GM12878 (cell line): ENCODE data around the gene LRP10. TPM values are rescaled to one million over a fixed set of nuclear protein-coding genes. Genes with fewer than 3 reads are reported as not detected.

Source experiments
- CHD1 ChIP-seq: IDR thresholded peaks from 2 replicates; pipeline ENCODE4 v1.6.1; 2012; ENCODE audit warnings: low read depth, low read length, improper control_type of control experiment
- HDAC2 ChIP-seq: fragments of 200-600 bp; sonication (generic); IDR thresholded peaks from 2 replicates; pipeline ENCODE4 v1.6.1; 2017
- MYB ChIP-seq: fragments of 150-350 bp; IDR thresholded peaks from 2 replicates; pipeline ENCODE4 v1.6.1; 2014; ENCODE audit warnings: mild to moderate bottlenecking, low read depth, low read length, borderline replicate concordance
- RB1 ChIP-seq: fragments of 450-650 bp; formaldehyde crosslinking; IDR thresholded peaks from 2 replicates; pipeline ENCODE4 v1.6.1; 2017; ENCODE audit warnings: mild to moderate bottlenecking, borderline replicate concordance
- SIX5 ChIP-seq: IDR thresholded peaks from 2 replicates; pipeline ENCODE4 v1.6.1; 2011; ENCODE audit warnings: mild to moderate bottlenecking, low read depth, low read length, moderate library complexity; ENCODE audit not compliant: severe bottlenecking
- ZNF384 ChIP-seq: IDR thresholded peaks from 2 replicates; pipeline ENCODE4 v1.6.1; 2012; ENCODE audit warnings: low read depth, mild to moderate bottlenecking, low read length, improper control_type of control experiment, borderline replicate concordance
- polyA plus RNA-seq, 11 experiments: library from polyadenylated mRNA; depleted of rRNA in 4 of 11; unstranded in 6 of 11; stranded (reverse) in 5 of 11; fragments of >200 nt; fragmentation: Nextera tagmentation in 4 of 11; fragmentation: Illumina TruSeq in 1 of 11; extraction: Ambion mirVana in 4 of 11; extraction: Trizol in 1 of 11; gene quantifications; 1 replicate in 1 of 11; 2 replicates in 10 of 11; pipeline versions ENCODE4 v1.2.1 to v1.2.3, GENCODE V29; 2011 to 2016; ENCODE audit warnings: inconsistent platforms in 2 of 11, missing spikeins in 2 of 11, low read depth in 1 of 11
- total RNA-seq, 4 experiments: library from RNA; depleted of rRNA in 3 of 4; stranded (reverse); fragments of >200 nt in 3 of 4; fragmentation: Illumina TruSeq in 1 of 4; extraction: Trizol in 1 of 4; gene quantifications; 2 replicates each; pipeline versions ENCODE4 v1.2.1 to v1.2.3, GENCODE V29; 2013 to 2021
- TF ChIP-seq, protein P1 (sequence below): IDR thresholded peaks from 2 replicates; pipeline ENCODE4 v1.6.1; 2011; ENCODE audit warnings: low read depth, mild to moderate bottlenecking, low read length, moderate library complexity, borderline replicate concordance; ENCODE audit errors: extremely low read depth
- TF ChIP-seq, protein P2 (sequence below): fragments of 450-650 bp; IDR thresholded peaks from 2 replicates; pipeline ENCODE4 v1.6.1; 2017; ENCODE audit warnings: mild to moderate bottlenecking, moderate library complexity
- TF ChIP-seq, protein P3 (sequence below): fragments of 450-650 bp; formaldehyde crosslinking; IDR thresholded peaks from 2 replicates; pipeline ENCODE4 v1.4.0; 2022; ENCODE audit warnings: mild to moderate bottlenecking, moderate library complexity
- TF ChIP-seq, protein P4 (sequence below): fragments of 150-350 bp; IDR thresholded peaks from 2 replicates; pipeline ENCODE4 v1.6.1; 2014; ENCODE audit warnings: mild to moderate bottlenecking, low read depth, low read length
- TF ChIP-seq, protein P5 (sequence below): fragments of 450-650 bp; IDR thresholded peaks from 2 replicates; pipeline ENCODE4 v1.6.1; 2017; ENCODE audit warnings: mild to moderate bottlenecking, low read depth, inconsistent platforms; ENCODE audit not compliant: poor library complexity, severe bottlenecking
- TF ChIP-seq, protein P6 (sequence below): fragments of 450-650 bp; formaldehyde crosslinking; IDR thresholded peaks from 2 replicates; pipeline ENCODE4 v1.4.0; 2020; ENCODE audit warnings: mild to moderate bottlenecking, moderate library complexity

The LRP10 gene
- total and polyA plus RNA-seq, 10 of the 15 experiments (the other 5 are each of a cell fraction or from before 2014, with no cell fraction given) = 3.0 to 56.9 (median 20.9) TPM

DNA sequence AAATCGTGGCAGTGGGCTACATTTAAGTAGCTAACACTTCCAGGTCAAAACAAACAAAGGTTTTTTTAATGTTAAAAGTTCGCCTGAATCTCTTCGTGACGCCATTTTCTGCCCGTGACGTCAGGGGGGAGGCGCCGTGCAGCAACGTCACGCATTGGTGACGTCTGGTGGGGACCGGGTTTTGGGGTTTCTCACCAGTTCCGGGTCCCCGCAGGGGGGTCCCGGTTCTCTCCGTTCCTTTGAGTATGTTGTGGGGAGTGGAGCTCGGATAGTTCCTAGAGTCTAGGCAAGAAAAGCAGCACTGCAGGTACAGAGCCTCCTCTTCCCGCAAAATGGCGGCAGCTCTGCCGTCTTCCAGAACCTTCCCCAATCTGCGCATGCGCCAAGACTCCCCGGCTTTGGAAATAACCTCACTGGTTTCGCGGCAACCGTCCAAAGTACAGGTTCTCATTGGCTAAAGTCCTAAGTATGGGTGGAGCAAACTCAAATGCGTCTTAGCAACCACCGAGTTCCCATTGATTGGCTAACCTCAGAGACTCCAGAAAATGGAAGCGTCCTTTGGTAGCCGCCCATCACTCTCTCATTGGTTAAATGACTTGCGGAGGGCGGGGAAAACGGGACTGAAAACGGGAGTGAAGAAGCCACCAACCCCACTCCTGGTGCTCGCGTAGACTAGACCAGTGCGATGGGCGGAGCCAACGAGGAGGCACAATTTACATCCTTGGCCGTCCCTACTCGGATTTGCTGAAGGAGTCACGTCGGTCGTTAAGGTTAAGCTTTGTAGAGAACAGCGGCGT, 47.5 kb downstream of the LRP10 start, which contains the start of gene RBM23 (continued):
- TF ChIP-seq, protein P1, sequence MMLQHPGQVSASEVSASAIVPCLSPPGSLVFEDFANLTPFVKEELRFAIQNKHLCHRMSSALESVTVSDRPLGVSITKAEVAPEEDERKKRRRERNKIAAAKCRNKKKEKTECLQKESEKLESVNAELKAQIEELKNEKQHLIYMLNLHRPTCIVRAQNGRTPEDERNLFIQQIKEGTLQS = no peak
- TF ChIP-seq, protein P2, sequence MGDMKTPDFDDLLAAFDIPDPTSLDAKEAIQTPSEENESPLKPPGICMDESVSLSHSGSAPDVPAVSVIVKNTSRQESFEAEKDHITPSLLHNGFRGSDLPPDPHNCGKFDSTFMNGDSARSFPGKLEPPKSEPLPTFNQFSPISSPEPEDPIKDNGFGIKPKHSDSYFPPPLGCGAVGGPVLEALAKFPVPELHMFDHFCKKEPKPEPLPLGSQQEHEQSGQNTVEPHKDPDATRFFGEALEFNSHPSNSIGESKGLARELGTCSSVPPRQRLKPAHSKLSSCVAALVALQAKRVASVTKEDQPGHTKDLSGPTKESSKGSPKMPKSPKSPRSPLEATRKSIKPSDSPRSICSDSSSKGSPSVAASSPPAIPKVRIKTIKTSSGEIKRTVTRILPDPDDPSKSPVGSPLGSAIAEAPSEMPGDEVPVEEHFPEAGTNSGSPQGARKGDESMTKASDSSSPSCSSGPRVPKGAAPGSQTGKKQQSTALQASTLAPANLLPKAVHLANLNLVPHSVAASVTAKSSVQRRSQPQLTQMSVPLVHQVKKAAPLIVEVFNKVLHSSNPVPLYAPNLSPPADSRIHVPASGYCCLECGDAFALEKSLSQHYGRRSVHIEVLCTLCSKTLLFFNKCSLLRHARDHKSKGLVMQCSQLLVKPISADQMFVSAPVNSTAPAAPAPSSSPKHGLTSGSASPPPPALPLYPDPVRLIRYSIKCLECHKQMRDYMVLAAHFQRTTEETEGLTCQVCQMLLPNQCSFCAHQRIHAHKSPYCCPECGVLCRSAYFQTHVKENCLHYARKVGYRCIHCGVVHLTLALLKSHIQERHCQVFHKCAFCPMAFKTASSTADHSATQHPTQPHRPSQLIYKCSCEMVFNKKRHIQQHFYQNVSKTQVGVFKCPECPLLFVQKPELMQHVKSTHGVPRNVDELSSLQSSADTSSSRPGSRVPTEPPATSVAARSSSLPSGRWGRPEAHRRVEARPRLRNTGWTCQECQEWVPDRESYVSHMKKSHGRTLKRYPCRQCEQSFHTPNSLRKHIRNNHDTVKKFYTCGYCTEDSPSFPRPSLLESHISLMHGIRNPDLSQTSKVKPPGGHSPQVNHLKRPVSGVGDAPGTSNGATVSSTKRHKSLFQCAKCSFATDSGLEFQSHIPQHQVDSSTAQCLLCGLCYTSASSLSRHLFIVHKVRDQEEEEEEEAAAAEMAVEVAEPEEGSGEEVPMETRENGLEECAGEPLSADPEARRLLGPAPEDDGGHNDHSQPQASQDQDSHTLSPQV = peak; percentile 88
- TF ChIP-seq MYB = no peak
- peak; percentile 73; the same call in 1 of the 2 replicates for TF ChIP-seq RB1
- TF ChIP-seq, protein P3, sequence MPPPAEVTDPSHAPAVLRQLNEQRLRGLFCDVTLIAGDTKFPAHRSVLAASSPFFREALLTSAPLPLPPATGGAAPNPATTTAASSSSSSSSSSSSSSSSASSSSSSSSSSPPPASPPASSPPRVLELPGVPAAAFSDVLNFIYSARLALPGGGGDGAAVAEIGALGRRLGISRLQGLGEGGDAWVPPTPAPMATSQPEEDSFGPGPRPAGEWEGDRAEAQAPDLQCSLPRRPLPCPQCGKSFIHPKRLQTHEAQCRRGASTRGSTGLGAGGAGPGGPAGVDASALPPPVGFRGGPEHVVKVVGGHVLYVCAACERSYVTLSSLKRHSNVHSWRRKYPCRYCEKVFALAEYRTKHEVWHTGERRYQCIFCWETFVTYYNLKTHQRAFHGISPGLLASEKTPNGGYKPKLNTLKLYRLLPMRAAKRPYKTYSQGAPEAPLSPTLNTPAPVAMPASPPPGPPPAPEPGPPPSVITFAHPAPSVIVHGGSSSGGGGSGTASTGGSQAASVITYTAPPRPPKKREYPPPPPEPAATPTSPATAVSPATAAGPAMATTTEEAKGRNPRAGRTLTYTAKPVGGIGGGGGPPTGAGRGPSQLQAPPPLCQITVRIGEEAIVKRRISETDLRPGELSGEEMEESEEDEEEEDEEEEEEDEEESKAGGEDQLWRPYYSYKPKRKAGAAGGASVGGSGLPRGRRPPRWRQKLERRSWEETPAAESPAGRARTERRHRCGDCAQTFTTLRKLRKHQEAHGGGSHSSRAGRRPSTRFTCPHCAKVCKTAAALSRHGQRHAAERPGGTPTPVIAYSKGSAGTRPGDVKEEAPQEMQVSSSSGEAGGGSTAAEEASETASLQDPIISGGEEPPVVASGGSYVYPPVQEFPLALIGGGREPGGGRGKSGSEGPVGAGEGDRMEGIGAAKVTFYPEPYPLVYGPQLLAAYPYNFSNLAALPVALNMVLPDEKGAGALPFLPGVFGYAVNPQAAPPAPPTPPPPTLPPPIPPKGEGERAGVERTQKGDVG (CRISPR knock-in tag) = no peak
- no peak for TF ChIP-seq SIX5
- no peak for TF ChIP-seq ZNF384
- TF ChIP-seq HDAC2 = no peak
- TF ChIP-seq, protein P4, sequence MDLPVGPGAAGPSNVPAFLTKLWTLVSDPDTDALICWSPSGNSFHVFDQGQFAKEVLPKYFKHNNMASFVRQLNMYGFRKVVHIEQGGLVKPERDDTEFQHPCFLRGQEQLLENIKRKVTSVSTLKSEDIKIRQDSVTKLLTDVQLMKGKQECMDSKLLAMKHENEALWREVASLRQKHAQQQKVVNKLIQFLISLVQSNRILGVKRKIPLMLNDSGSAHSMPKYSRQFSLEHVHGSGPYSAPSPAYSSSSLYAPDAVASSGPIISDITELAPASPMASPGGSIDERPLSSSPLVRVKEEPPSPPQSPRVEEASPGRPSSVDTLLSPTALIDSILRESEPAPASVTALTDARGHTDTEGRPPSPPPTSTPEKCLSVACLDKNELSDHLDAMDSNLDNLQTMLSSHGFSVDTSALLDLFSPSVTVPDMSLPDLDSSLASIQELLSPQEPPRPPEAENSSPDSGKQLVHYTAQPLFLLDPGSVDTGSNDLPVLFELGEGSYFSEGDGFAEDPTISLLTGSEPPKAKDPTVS = peak; percentile 95
- TF ChIP-seq, protein P5, sequence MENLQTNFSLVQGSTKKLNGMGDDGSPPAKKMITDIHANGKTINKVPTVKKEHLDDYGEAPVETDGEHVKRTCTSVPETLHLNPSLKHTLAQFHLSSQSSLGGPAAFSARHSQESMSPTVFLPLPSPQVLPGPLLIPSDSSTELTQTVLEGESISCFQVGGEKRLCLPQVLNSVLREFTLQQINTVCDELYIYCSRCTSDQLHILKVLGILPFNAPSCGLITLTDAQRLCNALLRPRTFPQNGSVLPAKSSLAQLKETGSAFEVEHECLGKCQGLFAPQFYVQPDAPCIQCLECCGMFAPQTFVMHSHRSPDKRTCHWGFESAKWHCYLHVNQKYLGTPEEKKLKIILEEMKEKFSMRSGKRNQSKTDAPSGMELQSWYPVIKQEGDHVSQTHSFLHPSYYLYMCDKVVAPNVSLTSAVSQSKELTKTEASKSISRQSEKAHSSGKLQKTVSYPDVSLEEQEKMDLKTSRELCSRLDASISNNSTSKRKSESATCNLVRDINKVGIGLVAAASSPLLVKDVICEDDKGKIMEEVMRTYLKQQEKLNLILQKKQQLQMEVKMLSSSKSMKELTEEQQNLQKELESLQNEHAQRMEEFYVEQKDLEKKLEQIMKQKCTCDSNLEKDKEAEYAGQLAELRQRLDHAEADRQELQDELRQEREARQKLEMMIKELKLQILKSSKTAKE = peak; percentile 73
- TF ChIP-seq CHD1 = no peak
- TF ChIP-seq, protein P6, sequence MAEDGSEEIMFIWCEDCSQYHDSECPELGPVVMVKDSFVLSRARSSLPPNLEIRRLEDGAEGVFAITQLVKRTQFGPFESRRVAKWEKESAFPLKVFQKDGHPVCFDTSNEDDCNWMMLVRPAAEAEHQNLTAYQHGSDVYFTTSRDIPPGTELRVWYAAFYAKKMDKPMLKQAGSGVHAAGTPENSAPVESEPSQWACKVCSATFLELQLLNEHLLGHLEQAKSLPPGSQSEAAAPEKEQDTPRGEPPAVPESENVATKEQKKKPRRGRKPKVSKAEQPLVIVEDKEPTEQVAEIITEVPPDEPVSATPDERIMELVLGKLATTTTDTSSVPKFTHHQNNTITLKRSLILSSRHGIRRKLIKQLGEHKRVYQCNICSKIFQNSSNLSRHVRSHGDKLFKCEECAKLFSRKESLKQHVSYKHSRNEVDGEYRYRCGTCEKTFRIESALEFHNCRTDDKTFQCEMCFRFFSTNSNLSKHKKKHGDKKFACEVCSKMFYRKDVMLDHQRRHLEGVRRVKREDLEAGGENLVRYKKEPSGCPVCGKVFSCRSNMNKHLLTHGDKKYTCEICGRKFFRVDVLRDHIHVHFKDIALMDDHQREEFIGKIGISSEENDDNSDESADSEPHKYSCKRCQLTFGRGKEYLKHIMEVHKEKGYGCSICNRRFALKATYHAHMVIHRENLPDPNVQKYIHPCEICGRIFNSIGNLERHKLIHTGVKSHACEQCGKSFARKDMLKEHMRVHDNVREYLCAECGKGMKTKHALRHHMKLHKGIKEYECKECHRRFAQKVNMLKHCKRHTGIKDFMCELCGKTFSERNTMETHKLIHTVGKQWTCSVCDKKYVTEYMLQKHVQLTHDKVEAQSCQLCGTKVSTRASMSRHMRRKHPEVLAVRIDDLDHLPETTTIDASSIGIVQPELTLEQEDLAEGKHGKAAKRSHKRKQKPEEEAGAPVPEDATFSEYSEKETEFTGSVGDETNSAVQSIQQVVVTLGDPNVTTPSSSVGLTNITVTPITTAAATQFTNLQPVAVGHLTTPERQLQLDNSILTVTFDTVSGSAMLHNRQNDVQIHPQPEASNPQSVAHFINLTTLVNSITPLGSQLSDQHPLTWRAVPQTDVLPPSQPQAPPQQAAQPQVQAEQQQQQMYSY = no peak
